GM21576 (cell line): ENCODE data around the gene CXCL8.
"Not testable (repeated sequence)": the region's sequence is repeated elsewhere in the genome, so short reads cannot be mapped to it uniquely, and the experiment has no call there.

Experiments
- ATAC-seq: cut with Tn5 transposase; IDR thresholded peaks from one replicate; pipeline ENCODE4 v1.9.1; 2021; ENCODE audit warnings: mild to moderate bottlenecking, moderate library complexity; ENCODE audit not compliant: unreplicated experiment

CXCL8 gene

DNA sequence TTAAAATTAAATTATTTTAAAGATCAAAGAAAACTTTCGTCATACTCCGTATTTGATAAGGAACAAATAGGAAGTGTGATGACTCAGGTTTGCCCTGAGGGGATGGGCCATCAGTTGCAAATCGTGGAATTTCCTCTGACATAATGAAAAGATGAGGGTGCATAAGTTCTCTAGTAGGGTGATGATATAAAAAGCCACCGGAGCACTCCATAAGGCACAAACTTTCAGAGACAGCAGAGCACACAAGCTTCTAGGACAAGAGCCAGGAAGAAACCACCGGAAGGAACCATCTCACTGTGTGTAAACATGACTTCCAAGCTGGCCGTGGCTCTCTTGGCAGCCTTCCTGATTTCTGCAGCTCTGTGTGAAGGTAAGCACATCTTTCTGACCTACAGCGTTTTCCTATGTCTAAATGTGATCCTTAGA lies at the start of gene CXCL8:
Gene CXCL8, plus strand, starts transcription at position 217 of the 426 bp plus-strand sequence. Its CDS starts 90 bp downstream, at position 307.
- peak; percentile 52 for ATAC-seq

DNA sequence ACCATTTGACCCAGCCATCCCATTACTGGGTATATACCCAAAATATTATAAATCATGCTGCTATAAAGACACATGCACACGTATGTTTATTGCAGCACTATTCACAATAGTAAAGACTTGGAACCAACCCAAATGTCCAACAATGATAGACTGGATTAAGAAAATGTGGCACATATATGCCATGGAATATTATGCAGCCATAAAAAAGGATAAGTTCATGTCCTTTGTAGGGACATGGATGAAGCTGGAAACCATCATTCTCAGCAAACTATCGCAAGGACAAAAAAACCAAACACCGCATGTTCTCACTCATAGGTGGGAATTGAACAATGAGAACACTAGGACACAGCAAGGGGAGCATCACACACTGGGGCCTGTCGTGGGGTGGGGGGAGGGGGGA lies 49.2 kb upstream of the CXCL8 start:
- not testable (repeated sequence) for ATAC-seq

- ATAC-seq, result no peak
These were observed 48.6 kb upstream of the CXCL8 start for GRCh38 chr4:73691759-73692158.

GRCh38 chr4:73692254-73692653 lies 48.1 kb upstream of the CXCL8 start:
- no peak for ATAC-seq

GRCh38 chr4:73692701-73693100 lies 47.7 kb upstream of the CXCL8 start:
- ATAC-seq, result no peak

DNA sequence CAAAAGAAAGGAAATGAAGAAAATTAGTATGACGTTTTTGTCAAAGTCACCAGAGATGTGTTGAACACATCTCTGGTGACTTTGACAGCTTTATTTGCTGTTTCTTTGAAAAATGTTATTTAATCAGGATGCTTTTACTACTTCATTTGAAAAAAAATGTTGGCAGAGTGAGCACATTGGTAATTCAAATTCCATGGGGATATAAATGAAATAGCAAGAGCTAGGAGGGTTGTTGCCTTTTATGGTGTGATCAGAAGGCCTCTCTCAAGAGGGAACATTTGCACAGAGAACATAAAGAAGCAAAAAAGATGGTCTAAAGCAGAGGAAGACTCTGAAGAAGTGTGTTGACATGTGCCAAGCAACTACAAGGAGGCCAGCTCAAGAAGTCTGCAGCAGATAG lies 46.6 kb upstream of the CXCL8 start:
- ATAC-seq, result no peak

DNA sequence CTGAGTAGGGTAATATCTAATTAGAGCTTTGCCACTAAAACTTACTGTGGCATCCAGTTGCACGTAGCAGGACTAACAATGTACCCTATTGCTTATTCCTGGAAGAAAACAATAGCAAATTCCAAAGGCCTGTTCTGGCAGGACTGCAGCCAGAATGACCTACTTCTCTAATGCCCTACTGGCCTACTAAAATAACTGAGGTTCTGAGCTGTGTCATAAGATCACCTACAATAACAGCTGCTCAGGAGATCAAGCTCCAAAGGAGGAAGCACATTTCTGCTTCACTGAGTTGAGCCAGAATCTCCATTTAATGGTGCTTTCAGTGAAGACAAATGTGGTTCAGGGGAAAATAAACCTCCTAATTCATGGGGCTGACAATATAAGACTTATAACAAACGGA lies 42.2 kb upstream of the CXCL8 start:
- ATAC-seq, result no peak

DNA sequence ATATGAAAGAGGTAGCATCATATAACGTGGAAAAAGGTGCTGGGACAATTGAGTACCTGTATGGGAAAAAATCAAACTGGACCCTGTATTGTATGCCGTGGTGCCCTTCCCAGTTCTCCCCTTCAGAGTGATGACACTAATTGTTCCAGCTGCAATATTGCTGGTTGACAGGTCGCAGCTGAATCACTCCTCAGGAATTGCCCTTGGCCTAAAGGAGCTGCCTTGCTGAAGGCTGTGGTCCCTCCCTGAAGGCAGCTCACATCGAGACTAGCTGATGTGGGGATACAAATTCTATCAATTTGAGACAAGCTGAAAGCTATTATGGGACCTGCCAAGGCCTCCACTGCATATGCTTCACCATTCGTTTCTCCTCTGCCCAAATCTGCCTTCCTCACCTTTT lies 39.3 kb upstream of the CXCL8 start:
- no peak for ATAC-seq

DNA sequence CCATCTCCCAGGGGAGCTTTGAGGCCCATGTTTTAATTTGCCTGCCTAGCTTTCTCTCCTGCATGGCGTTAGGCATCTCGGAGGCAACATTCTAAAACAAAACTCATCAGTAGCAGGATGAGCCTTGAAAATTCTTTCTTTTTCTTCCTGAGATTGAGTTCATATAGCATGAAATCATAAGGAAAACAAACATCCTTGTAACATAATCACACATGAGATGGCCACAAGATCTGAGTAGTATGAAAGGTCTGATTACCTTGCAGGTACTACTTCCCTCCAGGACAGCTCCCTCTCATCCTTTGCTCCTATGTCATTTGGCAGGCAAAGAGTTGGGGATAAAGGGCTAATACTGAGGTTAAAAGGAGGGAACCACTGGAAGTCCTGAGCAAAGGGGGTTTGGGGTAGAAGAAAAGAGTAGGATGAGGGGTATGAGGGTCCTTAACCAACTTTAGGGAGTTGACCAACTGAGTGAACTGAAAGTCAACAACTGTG lies 37.5 kb upstream of the CXCL8 start:
- no peak for ATAC-seq

GRCh38 chr4:73703320-73703719 lies 37.0 kb upstream of the CXCL8 start:
- no peak for ATAC-seq

GRCh38 chr4:73704314-73705055 lies 35.9 kb upstream of the CXCL8 start:
- ATAC-seq, result no peak

DNA sequence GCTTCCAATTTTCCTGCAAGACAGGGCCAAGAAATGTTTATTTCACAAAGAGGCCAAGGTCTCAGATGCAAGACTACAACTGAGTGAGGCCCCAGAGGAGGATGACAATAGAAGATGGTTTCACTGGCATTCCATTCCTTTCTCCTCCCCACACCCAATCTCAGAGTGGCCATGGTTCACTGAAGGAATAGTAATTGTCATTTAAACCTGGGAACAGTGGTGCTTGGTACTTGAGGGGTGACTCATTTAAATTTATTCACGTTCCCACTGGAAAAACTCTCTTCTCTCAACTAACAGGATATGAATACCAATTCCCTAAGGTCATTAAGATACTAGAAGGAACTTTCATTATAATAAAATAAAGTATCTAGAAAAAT lies 35.3 kb upstream of the CXCL8 start:
- no peak for ATAC-seq

DNA sequence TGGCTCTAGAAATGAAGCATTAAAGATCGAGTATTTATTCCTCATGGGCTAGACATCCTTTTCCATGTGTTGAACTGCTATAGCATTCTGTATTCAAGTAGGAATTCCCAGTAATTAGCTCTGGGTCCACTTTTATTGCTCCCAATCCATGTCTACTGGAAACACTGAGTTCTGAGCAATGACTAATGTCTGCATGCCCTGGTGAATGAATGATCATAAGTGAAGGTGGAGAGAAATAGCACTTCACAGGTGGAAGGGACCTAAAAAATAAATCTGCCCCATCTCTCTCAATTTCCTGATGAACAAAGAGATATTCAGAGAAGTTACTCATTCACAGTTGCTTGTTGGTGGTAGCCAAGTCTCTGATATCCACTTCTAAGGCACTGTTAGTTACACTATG lies 34.6 kb upstream of the CXCL8 start:
- no peak for ATAC-seq

- no peak for ATAC-seq
These were observed 33.6 kb upstream of the CXCL8 start for GRCh38 chr4:73706811-73707210.

GRCh38 chr4:73707269-73707875 lies 33.0 kb upstream of the CXCL8 start:
- no peak for ATAC-seq

DNA sequence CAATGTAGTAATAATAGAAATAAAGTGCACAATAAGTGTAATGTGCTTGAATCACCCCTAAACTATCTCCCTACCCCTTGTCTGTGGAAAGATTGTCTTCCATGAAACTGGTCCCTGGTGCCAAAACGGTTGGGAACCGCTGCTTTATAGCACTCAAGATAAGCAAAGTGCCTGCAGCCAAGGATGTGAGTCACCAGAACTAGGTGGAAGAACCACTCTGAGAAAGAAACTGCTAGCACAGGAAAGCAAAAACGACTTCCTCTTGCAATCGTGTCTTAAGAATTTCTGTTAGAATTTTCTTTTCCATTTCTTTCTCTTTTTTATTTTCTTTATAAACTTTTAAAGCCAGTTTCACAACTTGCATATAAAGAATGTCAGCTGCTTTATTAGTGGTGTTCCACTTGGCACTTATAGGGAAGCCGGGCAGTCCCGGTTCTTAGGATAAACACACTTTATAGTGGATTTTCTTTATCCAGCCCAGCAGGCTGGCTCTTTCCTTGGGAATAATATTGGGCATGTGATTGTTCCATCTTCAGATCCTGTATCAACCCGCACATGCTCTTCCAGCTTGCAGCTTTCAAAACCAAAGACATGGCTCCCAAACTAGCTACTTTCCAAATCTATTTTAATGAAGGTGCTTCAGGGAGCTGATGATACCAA lies 32.3 kb upstream of the CXCL8 start:
- peak; percentile 55 for ATAC-seq

GRCh38 chr4:73709451-73710033 lies 30.8 kb upstream of the CXCL8 start:
- ATAC-seq, result no peak

- ATAC-seq, result no peak
These were observed 30.3 kb upstream of the CXCL8 start for GRCh38 chr4:73710094-73710493.

GRCh38 chr4:73711989-73712388 lies 28.4 kb upstream of the CXCL8 start:
- no peak for ATAC-seq

- ATAC-seq, result no peak
These were observed 26.7 kb upstream of the CXCL8 start for GRCh38 chr4:73713650-73714049.

DNA sequence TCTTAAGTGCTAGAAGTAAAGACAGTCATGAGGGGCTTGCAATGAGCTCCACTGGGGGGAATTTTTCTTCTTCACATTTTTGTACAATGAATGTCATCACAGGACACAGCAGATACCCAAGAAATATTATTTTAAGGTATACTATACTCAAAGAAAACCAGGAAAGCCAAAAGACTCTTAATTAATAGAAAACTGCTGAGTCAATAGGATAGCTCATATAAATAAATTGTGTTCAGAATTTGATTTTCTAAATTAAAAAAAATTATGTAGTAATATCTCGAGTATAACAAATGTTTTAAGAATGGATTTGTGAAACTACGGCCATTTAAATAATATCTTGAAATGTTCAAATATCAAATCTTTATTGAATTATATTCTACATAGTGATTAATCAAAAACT lies 25.7 kb upstream of the CXCL8 start:
- no peak for ATAC-seq

DNA sequence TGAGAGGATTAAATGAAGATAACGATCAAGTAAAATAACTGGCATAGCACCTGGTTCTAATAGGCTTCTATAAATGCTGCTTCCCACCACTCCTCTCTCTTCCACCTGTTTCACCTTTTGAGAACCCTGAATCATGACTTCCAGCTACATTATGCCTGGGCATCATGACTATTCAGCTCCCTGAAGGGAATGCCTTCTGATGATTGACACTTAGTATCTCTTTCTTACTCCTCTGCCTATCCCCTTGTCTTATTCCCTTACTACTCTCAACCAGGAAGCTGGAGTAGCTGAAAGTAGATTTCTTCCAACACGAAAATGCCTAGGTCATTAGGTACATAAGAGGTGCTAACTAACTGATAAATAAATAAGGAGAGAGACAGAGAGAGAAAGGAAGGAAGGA lies 24.7 kb upstream of the CXCL8 start:
- no peak for ATAC-seq
